GM23338 (cell line): ENCODE results near the gene PEPD. TPM values are rescaled to one million over a fixed set of nuclear protein-coding genes. Genes with fewer than 3 reads are reported as not detected.

ENCODE experiments used
- ATAC-seq: fragments of 200-7000 bp; cut with Tn5 transposase; 3 replicates; pipeline ENCODE4 v1.9.1; 2020
- DNase-seq: peaks from one replicate; pipeline ENCODE4 v3.0.0-alpha.2; 2015; ENCODE audit warnings: low spot score
- H2AFZ ChIP-seq: fragments of 200-600 bp; sonication (generic); 2 replicates; pipeline ENCODE4 v1.8.0; 2016; ENCODE audit warnings: antibody characterized with exemption, mild to moderate bottlenecking, moderate library complexity
- H3F3A ChIP-seq: fragments of 200-600 bp; sonication (generic); replicated peaks from 2 replicates; pipeline ENCODE4 v1.8.0; 2017; ENCODE audit warnings: antibody characterized with exemption, mixed run types, low read depth
- H3K27ac ChIP-seq: fragments of 200-600 bp; sonication (generic); 2 replicates; pipeline ENCODE4 v1.6.1; 2016; ENCODE audit warnings: low read depth
- H3K27me3 ChIP-seq: fragments of 200-600 bp; sonication (generic); 2 replicates; pipeline ENCODE4 v1.8.0; 2016; ENCODE audit warnings: mild to moderate bottlenecking, mixed run types, moderate library complexity; ENCODE audit not compliant: insufficient read depth
- H3K36me3 ChIP-seq: fragments of 200-600 bp; sonication (generic); 2 replicates; pipeline ENCODE4 v1.8.0; 2016; ENCODE audit warnings: mild to moderate bottlenecking; ENCODE audit not compliant: insufficient read depth
- H3K4me1 ChIP-seq: fragments of 200-600 bp; sonication (generic); 2 replicates; pipeline ENCODE4 v1.8.0; 2016; ENCODE audit warnings: mild to moderate bottlenecking, moderate library complexity; ENCODE audit not compliant: insufficient read depth
- H3K4me2 ChIP-seq: fragments of 200-600 bp; sonication (generic); 2 replicates; pipeline ENCODE4 v1.7.1; 2017; ENCODE audit warnings: mixed run types
- H3K4me3 ChIP-seq: fragments of 200-600 bp; sonication (generic); 2 replicates; pipeline ENCODE4 v1.6.1; 2016; ENCODE audit warnings: mixed run types
- H3K79me2 ChIP-seq: fragments of 200-600 bp; sonication (generic); replicated peaks from 2 replicates; pipeline ENCODE4 v1.8.0; 2017; ENCODE audit warnings: mild to moderate bottlenecking; ENCODE audit not compliant: insufficient read depth
- H3K9me2 ChIP-seq: fragments of 200-600 bp; sonication (generic); 2 replicates; pipeline ENCODE4 v1.8.0; 2017; ENCODE audit not compliant: insufficient read depth
- H4K20me1 ChIP-seq: fragments of 200-600 bp; sonication (generic); replicated peaks from 2 replicates; pipeline ENCODE4 v1.8.0; 2017; ENCODE audit warnings: mild to moderate bottlenecking; ENCODE audit not compliant: insufficient read depth
- H3K27ac Mint-ChIP-seq: 2 replicates; pipeline ENCODE4 v1.8.0; 2020; ENCODE audit warnings: inconsistent platforms, mild to moderate bottlenecking, moderate library complexity, mixed read lengths
- H3K27me3 Mint-ChIP-seq: 3 replicates; pipeline ENCODE4 v1.8.0; 2022; ENCODE audit warnings: low read depth, mild to moderate bottlenecking, moderate library complexity, mixed read lengths, inconsistent platforms; ENCODE audit not compliant: insufficient read depth, poor library complexity
- H3K36me3 Mint-ChIP-seq: 3 replicates; pipeline ENCODE4 v1.8.0; 2021; ENCODE audit warnings: low read depth, mild to moderate bottlenecking, inconsistent platforms, moderate library complexity, mixed read lengths
- H3K4me1 Mint-ChIP-seq: 3 replicates; pipeline ENCODE4 v1.8.0; 2020; ENCODE audit warnings: mild to moderate bottlenecking, inconsistent platforms, mixed read lengths
- H3K4me3 Mint-ChIP-seq: 3 replicates; pipeline ENCODE4 v1.8.0; 2021; ENCODE audit warnings: moderate library complexity, mild to moderate bottlenecking, inconsistent platforms, mixed read lengths
- H3K9me3 Mint-ChIP-seq: 3 replicates; pipeline ENCODE4 v1.8.0; 2020; ENCODE audit warnings: moderate library complexity, mild to moderate bottlenecking, inconsistent platforms, mixed read lengths
- CREB1 ChIP-seq: fragments of 250-450 bp; sonication (Bioruptor Pico); IDR thresholded peaks from 2 replicates; pipeline ENCODE4 v1.5.0; 2020; ENCODE audit warnings: low read depth, mild to moderate bottlenecking, moderate library complexity
- EZH2 ChIP-seq: fragments of 200-600 bp; sonication (generic); IDR thresholded peaks from one replicate; pipeline ENCODE4 v1.8.0; 2017; ENCODE audit warnings: antibody characterized with exemption, mild to moderate bottlenecking, low read depth; ENCODE audit not compliant: unreplicated experiment
- EZH2phosphoT487 ChIP-seq: fragments of 200-600 bp; sonication (generic); IDR thresholded peaks from one replicate; pipeline ENCODE4 v1.8.1; 2018; ENCODE audit warnings: antibody characterized with exemption; ENCODE audit not compliant: unreplicated experiment
- JUNB ChIP-seq: IDR thresholded peaks from one replicate; pipeline ENCODE4 v1.6.1; 2016; ENCODE audit warnings: antibody characterized with exemption; ENCODE audit not compliant: unreplicated experiment
- NANOG ChIP-seq: IDR thresholded peaks from 2 replicates; pipeline ENCODE4 v1.6.1; 2016; ENCODE audit warnings: antibody characterized with exemption, borderline replicate concordance
- POLR2AphosphoS5 ChIP-seq: IDR thresholded peaks from 2 replicates; pipeline ENCODE4 v1.6.1; 2016; ENCODE audit warnings: antibody characterized with exemption, low read depth
- STAT1 ChIP-seq: IDR thresholded peaks from one replicate; pipeline ENCODE4 v1.6.1; 2016; ENCODE audit warnings: antibody characterized with exemption; ENCODE audit not compliant: unreplicated experiment
- ZNF114 ChIP-seq: fragments of 250-450 bp; sonication (Bioruptor Pico); IDR thresholded peaks from 2 replicates; pipeline ENCODE4 v1.5.0; 2020; ENCODE audit warnings: mild to moderate bottlenecking, moderate library complexity
- ZNF331 ChIP-seq: fragments of 250-450 bp; sonication (Bioruptor Pico); IDR thresholded peaks from 2 replicates; pipeline ENCODE4 v1.5.0; 2020; ENCODE audit warnings: low read depth, mild to moderate bottlenecking, moderate library complexity
- polyA plus RNA-seq: library from polyadenylated mRNA; unstranded; fragments of >200 nt; fragmentation: Nextera tagmentation; extraction: Ambion mirVana; gene quantifications from 2 replicates; pipeline ENCODE4 v1.2.1, GENCODE V29; 2016
- total RNA-seq: library from RNA; depleted of rRNA; stranded (reverse); fragments of >200 nt; shearing (Covaris generic); gene quantifications from 2 replicates; pipeline ENCODE4 v1.2.3, GENCODE V29; 2014
- TF ChIP-seq, protein P1 (sequence below): fragments of 250-450 bp; sonication (Bioruptor Pico); IDR thresholded peaks from 2 replicates; pipeline ENCODE4 v1.5.0; 2020; ENCODE audit warnings: mild to moderate bottlenecking, moderate library complexity
- TF ChIP-seq, protein P2 (sequence below): IDR thresholded peaks from 2 replicates; pipeline ENCODE4 v1.6.1; 2016; ENCODE audit warnings: antibody characterized with exemption
- TF ChIP-seq, protein P3 (sequence below): IDR thresholded peaks from one replicate; pipeline ENCODE4 v1.6.1; 2018; ENCODE audit warnings: antibody characterized with exemption; ENCODE audit not compliant: unreplicated experiment
- TF ChIP-seq, protein P4 (sequence below), 2 experiments: fragments of 200-600 bp in 1 of 2; sonication (generic) in 1 of 2; conservative IDR thresholded peaks; 2 replicates each; pipeline versions ENCODE4 v1.5.1 to v1.6.1; 2016 to 2017; ENCODE audit warnings: antibody characterized with exemption in 2 of 2, low read depth in 2 of 2, mild to moderate bottlenecking in 2 of 2, moderate library complexity in 1 of 2

PEPD gene
- total and polyA plus RNA-seq, 2 experiments from 2014 or later, result 81.7 to 89.2 TPM

DNA sequence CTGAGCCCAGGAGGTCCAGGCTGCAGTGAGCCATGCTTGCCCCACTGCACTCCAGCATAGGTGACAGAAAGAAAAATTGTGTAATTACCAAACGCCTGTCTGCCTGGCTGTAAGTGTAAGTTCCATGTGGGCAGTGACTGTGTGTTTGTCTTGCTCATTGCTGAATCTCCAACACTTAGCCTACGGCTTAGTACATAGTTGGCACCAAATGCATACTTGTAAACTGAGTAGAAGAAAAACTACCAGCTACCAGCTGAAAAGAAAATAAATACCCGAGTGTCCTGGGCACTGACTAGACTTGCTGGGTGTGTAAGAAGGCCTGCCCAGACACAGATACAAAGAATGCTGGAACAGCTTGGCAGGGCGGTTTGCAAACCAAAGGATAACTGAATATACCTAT, 150.8 kb downstream of the PEPD start:
- no peak overlapping the region; the same call in 1 of the 2 replicates for H2AFZ ChIP-seq
- no peaks in the 10 kb centered on the region for H3K36me3 ChIP-seq
- H4K20me1 ChIP-seq, result peaks cover 17% of the 10 kb centered on the region
- no peak for DNase-seq
- H3K9me3 Mint-ChIP-seq, result no peaks in the 10 kb centered on the region
- H3K27me3 Mint-ChIP-seq, result peaks cover 5% of the 10 kb centered on the region
- H3K4me1 ChIP-seq, result peaks cover 13% of the 10 kb centered on the region
- H3K36me3 Mint-ChIP-seq, result peaks cover 5% of the 10 kb centered on the region; the same call in 1 of the 3 replicates
- no peak overlapping the region for H3K27ac ChIP-seq
- peaks cover 17% of the 10 kb centered on the region for H3K4me1 Mint-ChIP-seq
- ATAC-seq, result no peak
- peaks cover 5% of the 10 kb centered on the region for H3F3A ChIP-seq
- no peak overlapping the region for H3K27ac Mint-ChIP-seq
- H3K9me2 ChIP-seq, result no peaks in the 10 kb centered on the region
- H3K4me3 Mint-ChIP-seq, result no peak overlapping the region
- no peaks in the 10 kb centered on the region; the same call in 1 of the 2 replicates for H3K27me3 ChIP-seq
- H3K79me2 ChIP-seq, result peaks cover 17% of the 10 kb centered on the region
- H3K4me2 ChIP-seq, result no peak overlapping the region
- H3K4me3 ChIP-seq, result no peak overlapping the region
- TF ChIP-seq EZH2 (no peak), NANOG (no peak), ZNF331 (no peak), POLR2AphosphoS5 (no peak), STAT1 (no peak), ZNF114 (CRISPR knock-in tag) (no peak), JUNB (no peak), EZH2phosphoT487 (no peak), CREB1 (CRISPR knock-in tag) (no peak)
- TF ChIP-seq, protein P1, sequence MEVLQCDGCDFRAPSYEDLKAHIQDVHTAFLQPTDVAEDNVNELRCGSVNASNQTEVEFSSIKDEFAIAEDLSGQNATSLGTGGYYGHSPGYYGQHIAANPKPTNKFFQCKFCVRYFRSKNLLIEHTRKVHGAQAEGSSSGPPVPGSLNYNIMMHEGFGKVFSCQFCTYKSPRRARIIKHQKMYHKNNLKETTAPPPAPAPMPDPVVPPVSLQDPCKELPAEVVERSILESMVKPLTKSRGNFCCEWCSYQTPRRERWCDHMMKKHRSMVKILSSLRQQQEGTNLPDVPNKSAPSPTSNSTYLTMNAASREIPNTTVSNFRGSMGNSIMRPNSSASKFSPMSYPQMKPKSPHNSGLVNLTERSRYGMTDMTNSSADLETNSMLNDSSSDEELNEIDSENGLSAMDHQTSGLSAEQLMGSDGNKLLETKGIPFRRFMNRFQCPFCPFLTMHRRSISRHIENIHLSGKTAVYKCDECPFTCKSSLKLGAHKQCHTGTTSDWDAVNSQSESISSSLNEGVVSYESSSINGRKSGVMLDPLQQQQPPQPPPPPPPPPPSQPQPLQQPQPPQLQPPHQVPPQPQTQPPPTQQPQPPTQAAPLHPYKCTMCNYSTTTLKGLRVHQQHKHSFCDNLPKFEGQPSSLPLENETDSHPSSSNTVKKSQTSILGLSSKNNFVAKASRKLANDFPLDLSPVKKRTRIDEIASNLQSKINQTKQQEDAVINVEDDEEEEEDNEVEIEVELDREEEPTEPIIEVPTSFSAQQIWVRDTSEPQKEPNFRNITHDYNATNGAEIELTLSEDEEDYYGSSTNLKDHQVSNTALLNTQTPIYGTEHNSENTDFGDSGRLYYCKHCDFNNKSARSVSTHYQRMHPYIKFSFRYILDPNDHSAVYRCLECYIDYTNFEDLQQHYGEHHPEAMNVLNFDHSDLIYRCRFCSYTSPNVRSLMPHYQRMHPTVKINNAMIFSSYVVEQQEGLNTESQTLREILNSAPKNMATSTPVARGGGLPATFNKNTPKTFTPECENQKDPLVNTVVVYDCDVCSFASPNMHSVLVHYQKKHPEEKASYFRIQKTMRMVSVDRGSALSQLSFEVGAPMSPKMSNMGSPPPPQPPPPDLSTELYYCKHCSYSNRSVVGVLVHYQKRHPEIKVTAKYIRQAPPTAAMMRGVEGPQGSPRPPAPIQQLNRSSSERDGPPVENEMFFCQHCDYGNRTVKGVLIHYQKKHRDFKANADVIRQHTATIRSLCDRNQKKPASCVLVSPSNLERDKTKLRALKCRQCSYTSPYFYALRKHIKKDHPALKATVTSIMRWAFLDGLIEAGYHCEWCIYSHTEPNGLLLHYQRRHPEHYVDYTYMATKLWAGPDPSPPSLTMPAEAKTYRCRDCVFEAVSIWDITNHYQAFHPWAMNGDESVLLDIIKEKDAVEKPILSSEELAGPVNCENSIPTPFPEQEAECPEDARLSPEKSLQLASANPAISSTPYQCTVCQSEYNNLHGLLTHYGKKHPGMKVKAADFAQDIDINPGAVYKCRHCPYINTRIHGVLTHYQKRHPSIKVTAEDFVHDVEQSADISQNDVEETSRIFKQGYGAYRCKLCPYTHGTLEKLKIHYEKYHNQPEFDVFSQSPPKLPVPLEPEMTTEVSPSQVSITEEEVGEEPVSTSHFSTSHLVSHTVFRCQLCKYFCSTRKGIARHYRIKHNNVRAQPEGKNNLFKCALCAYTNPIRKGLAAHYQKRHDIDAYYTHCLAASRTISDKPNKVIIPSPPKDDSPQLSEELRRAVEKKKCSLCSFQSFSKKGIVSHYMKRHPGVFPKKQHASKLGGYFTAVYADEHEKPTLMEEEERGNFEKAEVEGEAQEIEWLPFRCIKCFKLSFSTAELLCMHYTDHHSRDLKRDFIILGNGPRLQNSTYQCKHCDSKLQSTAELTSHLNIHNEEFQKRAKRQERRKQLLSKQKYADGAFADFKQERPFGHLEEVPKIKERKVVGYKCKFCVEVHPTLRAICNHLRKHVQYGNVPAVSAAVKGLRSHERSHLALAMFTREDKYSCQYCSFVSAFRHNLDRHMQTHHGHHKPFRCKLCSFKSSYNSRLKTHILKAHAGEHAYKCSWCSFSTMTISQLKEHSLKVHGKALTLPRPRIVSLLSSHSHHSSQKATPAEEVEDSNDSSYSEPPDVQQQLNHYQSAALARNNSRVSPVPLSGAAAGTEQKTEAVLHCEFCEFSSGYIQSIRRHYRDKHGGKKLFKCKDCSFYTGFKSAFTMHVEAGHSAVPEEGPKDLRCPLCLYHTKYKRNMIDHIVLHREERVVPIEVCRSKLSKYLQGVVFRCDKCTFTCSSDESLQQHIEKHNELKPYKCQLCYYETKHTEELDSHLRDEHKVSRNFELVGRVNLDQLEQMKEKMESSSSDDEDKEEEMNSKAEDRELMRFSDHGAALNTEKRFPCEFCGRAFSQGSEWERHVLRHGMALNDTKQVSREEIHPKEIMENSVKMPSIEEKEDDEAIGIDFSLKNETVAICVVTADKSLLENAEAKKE (CRISPR knock-in tag), result no peak
- TF ChIP-seq, protein P2, sequence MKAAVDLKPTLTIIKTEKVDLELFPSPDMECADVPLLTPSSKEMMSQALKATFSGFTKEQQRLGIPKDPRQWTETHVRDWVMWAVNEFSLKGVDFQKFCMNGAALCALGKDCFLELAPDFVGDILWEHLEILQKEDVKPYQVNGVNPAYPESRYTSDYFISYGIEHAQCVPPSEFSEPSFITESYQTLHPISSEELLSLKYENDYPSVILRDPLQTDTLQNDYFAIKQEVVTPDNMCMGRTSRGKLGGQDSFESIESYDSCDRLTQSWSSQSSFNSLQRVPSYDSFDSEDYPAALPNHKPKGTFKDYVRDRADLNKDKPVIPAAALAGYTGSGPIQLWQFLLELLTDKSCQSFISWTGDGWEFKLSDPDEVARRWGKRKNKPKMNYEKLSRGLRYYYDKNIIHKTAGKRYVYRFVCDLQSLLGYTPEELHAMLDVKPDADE, result no peak
- TF ChIP-seq, protein P3, sequence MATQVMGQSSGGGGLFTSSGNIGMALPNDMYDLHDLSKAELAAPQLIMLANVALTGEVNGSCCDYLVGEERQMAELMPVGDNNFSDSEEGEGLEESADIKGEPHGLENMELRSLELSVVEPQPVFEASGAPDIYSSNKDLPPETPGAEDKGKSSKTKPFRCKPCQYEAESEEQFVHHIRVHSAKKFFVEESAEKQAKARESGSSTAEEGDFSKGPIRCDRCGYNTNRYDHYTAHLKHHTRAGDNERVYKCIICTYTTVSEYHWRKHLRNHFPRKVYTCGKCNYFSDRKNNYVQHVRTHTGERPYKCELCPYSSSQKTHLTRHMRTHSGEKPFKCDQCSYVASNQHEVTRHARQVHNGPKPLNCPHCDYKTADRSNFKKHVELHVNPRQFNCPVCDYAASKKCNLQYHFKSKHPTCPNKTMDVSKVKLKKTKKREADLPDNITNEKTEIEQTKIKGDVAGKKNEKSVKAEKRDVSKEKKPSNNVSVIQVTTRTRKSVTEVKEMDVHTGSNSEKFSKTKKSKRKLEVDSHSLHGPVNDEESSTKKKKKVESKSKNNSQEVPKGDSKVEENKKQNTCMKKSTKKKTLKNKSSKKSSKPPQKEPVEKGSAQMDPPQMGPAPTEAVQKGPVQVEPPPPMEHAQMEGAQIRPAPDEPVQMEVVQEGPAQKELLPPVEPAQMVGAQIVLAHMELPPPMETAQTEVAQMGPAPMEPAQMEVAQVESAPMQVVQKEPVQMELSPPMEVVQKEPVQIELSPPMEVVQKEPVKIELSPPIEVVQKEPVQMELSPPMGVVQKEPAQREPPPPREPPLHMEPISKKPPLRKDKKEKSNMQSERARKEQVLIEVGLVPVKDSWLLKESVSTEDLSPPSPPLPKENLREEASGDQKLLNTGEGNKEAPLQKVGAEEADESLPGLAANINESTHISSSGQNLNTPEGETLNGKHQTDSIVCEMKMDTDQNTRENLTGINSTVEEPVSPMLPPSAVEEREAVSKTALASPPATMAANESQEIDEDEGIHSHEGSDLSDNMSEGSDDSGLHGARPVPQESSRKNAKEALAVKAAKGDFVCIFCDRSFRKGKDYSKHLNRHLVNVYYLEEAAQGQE, result no peak
- TF ChIP-seq, protein P4, sequence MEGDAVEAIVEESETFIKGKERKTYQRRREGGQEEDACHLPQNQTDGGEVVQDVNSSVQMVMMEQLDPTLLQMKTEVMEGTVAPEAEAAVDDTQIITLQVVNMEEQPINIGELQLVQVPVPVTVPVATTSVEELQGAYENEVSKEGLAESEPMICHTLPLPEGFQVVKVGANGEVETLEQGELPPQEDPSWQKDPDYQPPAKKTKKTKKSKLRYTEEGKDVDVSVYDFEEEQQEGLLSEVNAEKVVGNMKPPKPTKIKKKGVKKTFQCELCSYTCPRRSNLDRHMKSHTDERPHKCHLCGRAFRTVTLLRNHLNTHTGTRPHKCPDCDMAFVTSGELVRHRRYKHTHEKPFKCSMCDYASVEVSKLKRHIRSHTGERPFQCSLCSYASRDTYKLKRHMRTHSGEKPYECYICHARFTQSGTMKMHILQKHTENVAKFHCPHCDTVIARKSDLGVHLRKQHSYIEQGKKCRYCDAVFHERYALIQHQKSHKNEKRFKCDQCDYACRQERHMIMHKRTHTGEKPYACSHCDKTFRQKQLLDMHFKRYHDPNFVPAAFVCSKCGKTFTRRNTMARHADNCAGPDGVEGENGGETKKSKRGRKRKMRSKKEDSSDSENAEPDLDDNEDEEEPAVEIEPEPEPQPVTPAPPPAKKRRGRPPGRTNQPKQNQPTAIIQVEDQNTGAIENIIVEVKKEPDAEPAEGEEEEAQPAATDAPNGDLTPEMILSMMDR (conservative IDR thresholded peaks at IDR 0.05; ENCODE audit: low read depth in 2 of 2), result no peak
